Stimulated activated CD4-positive, alpha-beta T cell treated with anti-CD3 and anti-CD28 coated beads, Interleukin-4, amount 100 ng/mL, for 1 hour (primary cell): ENCODE results near the gene LRRC8D.

ENCODE experiments used
- DNase-seq: peaks from one replicate; pipeline ENCODE4 v3.0.0-alpha.2; 2020

Gene LRRC8D

DNA sequence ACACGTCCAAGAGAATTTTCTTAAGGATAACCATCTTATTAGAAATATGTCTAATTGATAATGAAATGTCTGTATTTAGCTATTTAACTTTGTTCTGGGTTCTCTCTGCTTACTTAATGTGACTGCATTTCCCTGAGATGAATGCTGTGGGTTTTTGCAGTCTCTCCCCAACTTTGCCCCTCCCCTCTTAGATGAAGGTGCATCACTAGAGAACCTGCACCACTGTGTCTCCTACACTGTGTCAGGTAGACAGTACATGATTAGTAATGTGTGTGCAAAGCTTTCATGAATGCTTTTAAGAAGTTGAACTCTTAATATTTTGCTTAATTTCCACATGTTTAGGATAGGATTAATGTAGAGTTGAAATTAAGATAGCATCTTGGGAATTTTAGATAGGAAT, 51.7 kb downstream of the LRRC8D start:
- DNase-seq = no peak

GRCh38 chr1:89873288-89873687, 52.5 kb downstream of the LRRC8D start:
- no peak for DNase-seq

- DNase-seq = no peak
Observed at GRCh38 chr1:89873770-89874169, 52.9 kb downstream of the LRRC8D start.

DNA sequence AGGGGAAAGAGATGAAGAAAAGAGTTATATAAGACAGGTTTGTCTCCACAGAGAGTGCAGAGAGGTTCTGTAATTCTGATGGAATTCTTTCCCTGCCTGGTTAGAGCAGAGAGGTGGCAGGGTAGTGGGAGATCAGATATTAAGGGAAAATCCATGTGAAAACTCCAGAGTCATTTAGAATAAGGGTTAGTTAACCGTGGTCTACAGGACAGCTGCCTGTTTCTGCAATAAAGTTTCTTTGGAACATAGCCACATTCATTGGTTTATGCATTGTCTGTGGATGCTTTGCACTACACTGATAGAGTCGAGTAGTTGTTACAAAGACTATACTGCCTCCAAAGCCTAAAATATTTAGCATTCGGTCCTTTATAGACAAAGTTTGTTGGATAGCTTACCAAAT, 55.6 kb downstream of the LRRC8D start:
- no peak for DNase-seq

GRCh38 chr1:89877756-89878155, 56.9 kb downstream of the LRRC8D start:
- no peak for DNase-seq

GRCh38 chr1:89878256-89878655, 57.4 kb downstream of the LRRC8D start:
- no peak for DNase-seq

- no peak for DNase-seq
Observed at GRCh38 chr1:89880679-89881078, 59.8 kb downstream of the LRRC8D start.

DNA sequence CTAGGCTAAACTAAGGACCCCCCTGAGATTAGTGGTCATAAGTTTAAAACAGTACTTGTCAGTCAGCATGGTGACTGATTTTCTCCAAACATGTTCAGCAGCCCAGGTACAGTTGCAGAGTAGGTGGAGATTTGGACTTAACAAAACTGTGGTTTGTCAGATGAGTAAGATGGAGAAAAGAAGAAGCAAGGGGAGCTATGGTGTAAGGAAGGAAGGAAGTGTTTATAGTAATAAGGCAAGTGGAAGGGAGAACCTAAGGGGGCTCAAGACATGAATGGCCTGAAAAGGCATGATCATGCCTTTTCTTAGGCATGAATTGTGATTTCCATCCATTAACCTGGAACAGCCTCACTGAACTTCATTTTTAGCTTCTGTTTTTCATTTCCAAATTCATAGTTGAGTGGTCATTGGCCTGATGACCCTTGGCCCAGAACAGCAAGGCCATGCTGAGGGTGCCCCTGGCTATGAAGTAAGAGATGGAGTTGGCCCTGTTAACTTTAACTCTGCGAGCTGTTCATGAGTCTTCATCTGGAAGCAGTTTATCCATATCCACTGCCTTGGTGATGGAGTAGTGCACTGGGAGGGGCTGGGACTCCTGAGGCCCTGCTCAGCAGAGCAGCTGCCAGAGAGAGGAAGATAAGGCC, 60.7 kb downstream of the LRRC8D start:
- DNase-seq = no peak

GRCh38 chr1:89882348-89883029, 61.7 kb downstream of the LRRC8D start:
- no peak for DNase-seq

- DNase-seq = no peak
Observed at GRCh38 chr1:89883030-89883379, 62.2 kb downstream of the LRRC8D start.

DNA sequence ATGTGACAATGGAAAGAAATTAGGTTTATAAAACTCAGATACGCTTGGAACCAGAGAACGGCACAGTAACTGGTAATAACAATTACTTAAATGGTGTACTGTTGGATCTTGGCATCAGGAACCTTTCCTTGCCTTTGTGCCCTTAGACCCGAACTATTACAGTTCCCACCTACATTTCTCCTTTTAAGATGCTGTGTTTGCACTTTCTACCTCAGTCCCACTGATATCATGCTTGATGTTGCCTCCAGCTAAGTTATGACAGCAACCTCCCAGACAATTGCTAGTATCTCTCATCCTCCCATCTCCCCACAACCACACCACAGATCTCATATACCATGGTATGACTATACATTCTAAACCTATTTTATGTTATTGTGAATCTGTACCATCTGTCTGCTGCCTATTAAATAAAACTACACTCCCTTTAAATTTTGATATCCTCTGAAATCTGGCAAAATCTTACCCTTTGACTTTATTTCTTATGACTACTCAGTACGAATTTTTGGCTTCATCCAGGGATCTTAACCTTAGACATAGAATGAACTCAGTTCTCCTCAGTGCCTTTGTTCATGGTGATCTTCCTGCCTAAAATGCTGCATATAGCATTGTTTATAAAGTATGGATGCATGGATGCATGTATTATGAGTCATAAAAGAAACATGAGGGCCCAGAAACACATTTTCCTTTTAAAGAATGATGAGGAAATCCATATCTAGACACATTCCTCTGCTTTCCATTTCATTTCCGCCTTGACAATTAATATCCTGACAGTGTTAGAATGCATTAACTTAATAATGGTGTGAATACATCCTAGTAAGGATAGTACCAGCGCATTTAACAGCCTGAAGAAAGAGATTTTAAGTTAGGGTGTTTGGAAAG, 64.1 kb downstream of the LRRC8D start:
- DNase-seq = no peak

GRCh38 chr1:89887270-89887669, 66.4 kb downstream of the LRRC8D start:
- DNase-seq = no peak

DNA sequence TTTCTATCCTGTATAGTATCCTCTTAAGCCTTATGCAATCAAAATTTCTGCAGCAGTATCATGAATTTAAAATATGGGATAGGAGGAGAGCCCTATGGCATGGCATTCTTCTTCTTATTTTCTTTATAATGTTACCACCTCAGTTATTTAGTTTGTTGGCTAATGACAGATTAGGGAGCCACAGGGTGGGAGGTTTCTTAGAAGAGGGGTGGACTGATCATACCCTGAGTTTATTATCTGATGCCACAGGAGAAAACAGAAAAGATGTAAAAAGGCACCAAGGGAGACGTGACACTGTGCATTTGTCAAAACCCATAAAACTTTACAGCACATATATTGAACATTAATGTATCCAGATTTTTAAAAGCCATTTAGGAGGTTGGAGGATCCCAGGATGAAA, 66.9 kb downstream of the LRRC8D start:
- DNase-seq = no peak

- no peak for DNase-seq
Observed at GRCh38 chr1:89888480-89889322, 67.9 kb downstream of the LRRC8D start.

DNA sequence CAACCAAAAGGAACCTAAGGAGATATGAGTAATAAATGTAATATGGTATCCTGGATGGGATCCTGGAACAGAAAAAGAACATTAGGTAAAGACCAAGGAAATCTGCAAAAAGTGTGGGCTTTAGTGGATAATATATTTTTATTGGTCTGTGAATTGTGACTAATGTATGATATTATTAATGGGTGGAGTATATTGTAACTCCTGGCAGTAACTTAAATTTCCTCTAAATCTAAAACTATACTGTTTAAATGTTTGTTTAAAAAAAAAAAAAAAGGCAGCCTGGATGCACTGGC, 68.4 kb downstream of the LRRC8D start:
- no peak for DNase-seq

DNA sequence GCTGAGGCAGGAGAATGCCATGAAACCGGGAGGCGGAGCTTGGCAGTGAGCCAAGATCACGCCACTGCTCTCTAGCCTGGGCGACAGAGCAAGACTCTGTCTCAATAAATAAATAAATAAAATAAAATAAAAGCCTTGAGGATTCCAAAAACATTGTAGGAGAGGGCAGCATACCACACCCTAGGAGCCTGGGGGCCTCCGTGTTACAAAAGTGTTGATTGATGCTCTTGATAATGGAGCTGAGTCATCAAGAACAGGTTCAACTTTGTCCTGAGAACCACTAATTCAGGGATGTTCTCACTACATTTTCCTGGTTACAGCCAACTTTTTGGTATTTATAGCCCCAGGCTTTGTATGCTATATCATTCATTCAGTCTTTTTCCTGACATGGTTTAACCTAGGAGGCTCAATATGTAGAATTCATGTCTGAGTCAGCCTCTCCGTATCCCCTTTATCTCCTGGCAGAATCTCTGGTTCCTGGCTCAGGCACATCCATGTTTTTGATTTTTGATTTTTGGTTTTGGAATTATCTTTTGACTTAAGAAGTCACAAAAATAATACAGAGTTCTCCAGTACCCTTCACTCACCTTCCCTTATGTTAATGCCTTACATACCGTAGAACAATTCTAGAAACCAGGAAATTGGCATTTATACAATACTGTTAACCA, 69.4 kb downstream of the LRRC8D start:
- no peak for DNase-seq

DNA sequence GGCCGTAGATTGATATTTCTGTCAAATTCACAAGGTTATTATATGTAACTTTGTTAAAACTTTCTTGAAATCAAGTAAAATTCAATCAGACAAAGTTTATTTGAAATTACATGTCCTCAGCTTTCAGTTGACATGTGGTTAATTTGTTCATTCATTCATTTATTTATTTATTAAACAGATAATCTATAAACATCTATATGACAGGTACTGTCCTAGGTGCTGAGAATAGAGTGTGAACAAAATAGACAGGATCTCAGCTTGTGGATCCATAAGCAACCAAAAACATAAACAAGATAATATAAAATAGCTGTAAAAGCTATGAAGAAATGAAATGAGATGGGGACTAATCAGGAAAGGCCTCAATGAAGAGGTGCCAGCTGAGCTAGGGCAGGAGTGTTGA, 72.0 kb downstream of the LRRC8D start:
- DNase-seq = no peak

DNA sequence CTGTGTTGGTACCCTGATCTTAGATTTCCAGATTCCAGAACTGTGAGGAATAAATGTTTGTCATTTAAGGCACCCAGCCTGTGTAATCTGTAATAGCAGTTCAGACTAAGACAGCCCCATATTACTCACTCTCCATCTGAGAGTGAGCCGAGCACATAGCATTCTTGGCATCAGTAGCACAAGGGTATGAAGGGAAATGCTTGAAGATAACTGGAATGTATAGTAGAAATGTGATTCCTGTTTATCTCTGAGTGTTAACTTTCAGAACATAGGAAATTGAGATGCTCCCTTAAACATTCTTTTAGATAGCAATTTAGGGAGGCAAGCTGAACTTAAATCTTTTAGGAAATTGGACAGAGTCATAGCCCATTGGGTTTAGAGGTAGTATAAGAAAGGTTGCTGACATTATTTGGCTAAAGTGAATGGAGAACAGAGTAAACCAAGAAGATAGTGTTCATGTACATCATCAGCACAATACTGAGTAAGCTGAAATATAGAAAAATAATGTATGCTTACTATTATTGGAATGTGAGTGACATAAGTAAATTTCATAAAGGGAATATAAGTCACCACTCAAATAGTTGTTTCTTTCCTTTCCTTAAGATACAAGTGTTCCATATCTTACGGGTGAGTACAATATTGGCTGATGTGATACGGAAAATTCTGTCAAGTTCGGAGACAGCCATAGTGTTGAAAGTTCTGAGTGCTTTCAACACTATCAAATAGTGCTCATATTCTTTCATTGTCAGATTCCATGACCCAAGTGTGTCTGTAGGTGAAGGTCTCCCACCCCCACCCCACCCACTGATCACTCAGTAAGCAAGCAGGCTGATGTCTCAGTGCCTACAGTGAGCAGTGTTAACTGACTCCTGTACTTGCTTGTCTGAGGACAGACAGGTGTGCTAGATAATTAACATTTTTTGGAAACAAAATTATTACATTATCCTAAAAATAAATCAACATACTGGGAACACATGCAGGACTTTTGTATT, 73.7 kb downstream of the LRRC8D start:
- DNase-seq = no peak

DNA sequence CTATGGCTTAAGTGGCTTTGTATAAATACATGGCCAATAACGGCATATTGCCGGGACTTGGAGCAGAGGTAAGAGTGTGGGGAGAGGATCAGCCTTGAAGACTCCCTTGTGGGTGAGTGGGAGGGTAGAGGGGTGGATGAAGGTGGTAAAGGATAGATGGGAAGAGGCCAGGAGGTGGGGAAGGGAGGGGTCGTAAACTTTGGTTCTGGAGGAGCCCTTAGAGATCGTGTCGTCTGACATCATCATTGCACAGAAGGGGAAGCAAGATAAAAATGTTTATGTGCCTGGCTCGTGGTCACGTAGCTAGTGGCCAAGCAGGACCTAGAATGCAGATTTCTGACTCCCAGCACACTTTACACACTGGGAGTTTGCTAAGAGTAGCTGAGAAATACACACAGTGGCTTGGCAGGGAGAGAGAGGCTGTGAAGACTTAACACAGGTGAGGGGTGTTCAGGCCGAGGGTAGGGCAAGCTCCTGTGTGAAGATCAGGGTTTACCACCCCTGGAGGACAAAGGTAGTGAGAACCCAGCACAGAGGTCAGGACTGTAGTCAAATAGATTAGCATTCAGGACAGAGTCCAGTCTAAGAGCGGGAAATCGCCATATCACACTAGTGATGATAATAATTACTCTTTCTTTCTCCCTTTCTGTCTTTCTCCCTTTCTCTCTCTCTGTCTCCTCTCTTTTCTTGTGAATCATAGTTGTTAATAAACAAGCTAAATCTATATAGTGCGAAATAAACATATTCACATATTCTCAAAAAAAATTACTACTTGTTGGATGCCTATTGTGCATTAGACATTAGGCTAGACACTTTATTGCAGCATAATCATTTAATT, 75.5 kb downstream of the LRRC8D start:
- DNase-seq = no peak

DNA sequence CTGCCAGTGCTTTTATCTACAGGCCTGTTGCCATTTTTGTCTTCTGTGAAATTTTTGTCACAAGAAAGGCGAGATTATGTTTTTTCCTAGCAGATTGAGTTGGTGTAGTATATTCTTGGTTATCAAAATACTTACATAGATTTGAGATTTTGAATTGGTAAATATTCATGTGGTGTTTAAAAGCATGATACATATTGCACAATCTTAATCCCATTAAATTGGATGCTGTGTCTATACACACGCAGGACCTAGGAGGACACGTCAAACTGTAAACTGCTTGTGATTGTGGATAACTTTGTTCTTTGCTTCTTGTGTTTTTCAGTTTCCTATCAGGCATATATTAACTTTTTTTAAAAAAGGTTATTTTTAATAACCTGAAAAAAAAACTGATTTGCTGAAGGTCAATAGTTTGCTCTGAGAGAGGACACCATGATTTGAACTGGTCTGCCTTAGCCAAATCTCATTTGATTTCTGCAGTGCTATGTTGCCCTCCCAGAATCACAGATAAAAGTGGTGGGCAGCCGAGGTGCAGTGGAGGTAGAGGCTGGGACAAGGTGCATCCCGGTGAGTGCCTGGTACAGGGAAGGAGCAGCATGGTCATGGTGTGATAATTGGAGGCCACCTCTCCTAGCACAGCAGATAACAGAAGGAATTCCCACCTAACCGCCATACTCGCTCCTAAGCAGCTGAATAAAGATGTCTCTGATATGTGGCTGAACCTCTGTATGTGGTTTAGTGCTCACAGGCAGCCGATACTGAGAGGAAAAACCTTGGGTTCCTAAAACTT, 76.7 kb downstream of the LRRC8D start:
- no peak for DNase-seq
